HUES64 (cell line): ENCODE results near the gene FBRSL1.

Source experiments
- H3K27ac ChIP-seq: 2 replicates; pipeline ENCODE4 v1.7.0; 2013; ENCODE audit warnings: low read depth, low read length, inconsistent platforms
- H3K27me3 ChIP-seq: 2 replicates; pipeline ENCODE4 v1.6.1; 2013; ENCODE audit warnings: mild to moderate bottlenecking, low read length; ENCODE audit not compliant: insufficient read depth
- H3K36me3 ChIP-seq: 2 replicates; pipeline ENCODE4 v1.6.1; 2013; ENCODE audit warnings: mild to moderate bottlenecking, low read length; ENCODE audit not compliant: insufficient read depth
- H3K4me1 ChIP-seq: 2 replicates; pipeline ENCODE4 v1.6.1; 2013; ENCODE audit warnings: mild to moderate bottlenecking, low read length, moderate library complexity; ENCODE audit not compliant: insufficient read depth
- H3K4me3 ChIP-seq: 2 replicates; pipeline ENCODE4 v1.5.1; 2013; ENCODE audit warnings: mild to moderate bottlenecking, low read length, moderate library complexity
- H3K9ac ChIP-seq: 2 replicates; pipeline ENCODE4 v1.6.1; 2013; ENCODE audit warnings: mild to moderate bottlenecking, low read depth, low read length
- H3K9me3 ChIP-seq: 2 replicates; pipeline ENCODE4 v1.6.1; 2013; ENCODE audit warnings: low read depth, low read length; ENCODE audit not compliant: insufficient read depth
- WGBS: fragments of 150-250, 120-280 bp; methylation state at CpG from one replicate; pipeline ENCODE4 v1.1.7; 2013; ENCODE audit warnings: missing lambda C conversion rate; 5-methylcytosine and 5-hydroxymethylcytosine counted together

Gene FBRSL1

DNA sequence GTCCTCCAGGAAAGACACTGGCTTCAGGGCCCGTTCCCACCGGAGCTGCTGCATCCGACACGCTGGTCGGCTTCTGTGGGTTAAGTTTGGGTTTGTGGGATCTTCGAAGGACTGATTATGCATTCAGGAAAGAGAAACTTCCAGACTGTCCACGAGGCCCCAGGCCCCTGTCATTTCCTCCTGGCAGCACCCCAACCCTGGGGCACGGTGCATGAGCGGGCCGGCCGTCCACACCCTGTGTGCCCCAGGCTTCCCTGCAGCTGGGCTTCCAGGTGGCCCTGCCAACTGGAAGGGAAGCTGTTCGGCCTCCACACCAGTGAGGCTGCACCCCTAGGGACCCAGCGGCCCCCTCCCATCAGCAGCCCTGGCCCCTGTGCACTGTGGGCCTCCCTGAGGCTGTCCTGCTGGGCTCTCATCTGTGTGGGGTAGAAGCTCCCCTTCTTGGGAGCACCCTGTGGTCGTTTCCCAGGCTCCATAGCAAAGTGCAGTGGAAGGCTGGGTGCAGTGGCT is 9.3 kb upstream of the FBRSL1 start:
- Histone ChIP-seq H3K27ac (no peak overlapping the region), H3K4me1 (no peaks in the 10 kb centered on the region), H3K27me3 (peaks cover 66% of the 10 kb centered on the region), H3K9me3 (no peaks in the 10 kb centered on the region), H3K4me3 (no peak overlapping the region), H3K9ac (no peak overlapping the region), H3K36me3 (no peaks in the 10 kb centered on the region)
- WGBS, result 83% methylated on average over 14 of the region's 14 CpGs

DNA sequence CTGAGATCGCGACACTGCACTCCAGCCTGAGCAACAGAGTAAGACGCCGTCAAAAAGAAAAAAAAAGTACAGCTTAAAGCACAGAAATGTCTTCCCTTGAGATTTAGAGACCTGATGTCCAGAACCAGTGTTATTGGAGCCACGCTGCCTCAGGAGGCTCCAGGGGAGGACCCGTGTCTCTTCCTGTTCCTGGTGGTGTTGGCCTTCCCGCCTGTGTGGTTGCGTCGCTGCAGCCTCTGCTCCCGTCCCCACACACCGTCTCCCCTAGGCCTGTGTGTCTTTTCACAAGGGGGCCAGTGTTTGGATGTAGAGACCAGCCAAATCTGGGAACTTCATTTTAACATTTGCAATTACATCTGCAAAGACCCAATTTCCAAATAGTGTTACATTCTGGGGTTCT is 8.6 kb upstream of the FBRSL1 start:
- H3K27me3 ChIP-seq, result peaks cover 73% of the 10 kb centered on the region
- no peaks in the 10 kb centered on the region for H3K36me3 ChIP-seq
- H3K9me3 ChIP-seq, result no peaks in the 10 kb centered on the region
- 90% methylated on average over 11 of the region's 11 CpGs for WGBS
- H3K4me3 ChIP-seq, result no peak overlapping the region
- H3K9ac ChIP-seq, result no peak overlapping the region
- no peak overlapping the region for H3K27ac ChIP-seq
- no peaks in the 10 kb centered on the region for H3K4me1 ChIP-seq

DNA sequence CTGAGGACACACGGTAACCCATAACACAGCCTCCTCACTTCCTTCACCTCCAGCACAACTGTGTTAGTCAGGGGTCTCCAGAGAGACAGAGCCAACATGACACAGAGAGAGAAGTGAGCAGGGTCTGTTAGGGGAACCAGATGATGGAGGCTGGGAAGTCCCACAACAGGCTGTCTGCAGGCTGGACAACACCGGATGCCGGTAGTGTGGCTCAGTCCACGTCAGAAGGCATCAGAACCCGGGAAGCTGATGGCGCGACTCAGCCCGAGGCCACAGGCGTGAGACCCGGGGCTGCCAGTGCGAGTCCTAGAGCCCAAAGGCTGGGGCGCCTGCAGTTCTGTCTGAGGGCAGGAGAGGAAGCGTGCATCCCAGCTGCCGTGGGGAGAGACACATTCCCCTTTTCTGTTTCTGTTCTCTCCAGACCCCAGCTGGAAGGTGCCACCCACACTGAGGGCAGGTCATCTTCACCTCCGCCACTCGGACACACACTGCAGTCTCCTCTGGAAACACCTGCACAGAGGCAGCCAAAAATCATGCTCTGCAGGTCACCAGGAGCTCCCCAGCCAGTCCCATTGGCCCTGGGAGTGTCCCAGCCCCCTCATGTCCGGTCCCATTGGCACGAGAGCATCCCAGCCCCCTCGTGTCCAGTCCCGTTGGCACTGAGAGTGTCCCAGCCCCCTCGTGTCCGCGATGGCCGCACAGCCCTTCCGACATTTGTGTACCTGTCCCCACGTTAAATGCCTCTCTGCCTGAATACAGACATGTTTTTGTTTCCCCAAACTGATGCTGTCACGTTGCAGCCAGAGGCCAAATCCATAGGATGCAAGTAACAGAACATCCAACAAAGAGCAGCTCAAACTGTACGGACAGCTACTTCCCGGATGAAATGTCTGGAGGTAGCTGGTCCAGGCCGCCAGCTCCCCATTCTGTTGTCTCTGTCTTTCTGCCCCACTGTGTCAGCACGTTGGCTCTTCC is 7.9 kb upstream of the FBRSL1 start:
- no peak overlapping the region for H3K27ac ChIP-seq
- WGBS, result 82% methylated on average over 31 of the region's 31 CpGs
- H3K27me3 ChIP-seq, result peaks cover 79% of the 10 kb centered on the region
- no peak overlapping the region for H3K9ac ChIP-seq
- no peaks in the 10 kb centered on the region for H3K36me3 ChIP-seq
- no peak overlapping the region for H3K4me3 ChIP-seq
- H3K4me1 ChIP-seq, result no peaks in the 10 kb centered on the region
- H3K9me3 ChIP-seq, result no peaks in the 10 kb centered on the region

DNA sequence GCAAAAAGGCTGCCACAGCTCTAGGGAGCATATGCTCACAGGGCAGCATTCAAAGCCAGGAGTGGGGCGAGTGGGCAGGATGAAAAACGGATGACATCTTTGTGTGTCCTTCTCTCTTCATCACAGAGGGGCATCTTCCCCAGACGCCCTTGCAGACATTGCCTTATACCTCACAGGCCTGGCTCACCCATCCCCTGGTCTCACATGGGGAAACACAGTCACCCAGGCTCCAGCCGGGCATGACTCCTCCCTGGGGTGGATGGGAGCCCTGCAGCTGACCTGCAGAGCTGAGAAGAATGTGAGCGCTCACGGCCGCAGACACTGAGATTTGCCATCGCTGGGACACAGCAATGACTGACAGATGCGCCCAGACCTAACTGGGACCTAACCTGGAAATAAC is 7.2 kb upstream of the FBRSL1 start:
- Histone ChIP-seq H3K9me3 (no peaks in the 10 kb centered on the region), H3K36me3 (no peaks in the 10 kb centered on the region), H3K9ac (no peak overlapping the region), H3K4me3 (no peak overlapping the region), H3K4me1 (no peaks in the 10 kb centered on the region), H3K27me3 (peaks cover 84% of the 10 kb centered on the region), H3K27ac (no peak overlapping the region)
- 86% methylated on average over 9 of the region's 9 CpGs for WGBS

DNA sequence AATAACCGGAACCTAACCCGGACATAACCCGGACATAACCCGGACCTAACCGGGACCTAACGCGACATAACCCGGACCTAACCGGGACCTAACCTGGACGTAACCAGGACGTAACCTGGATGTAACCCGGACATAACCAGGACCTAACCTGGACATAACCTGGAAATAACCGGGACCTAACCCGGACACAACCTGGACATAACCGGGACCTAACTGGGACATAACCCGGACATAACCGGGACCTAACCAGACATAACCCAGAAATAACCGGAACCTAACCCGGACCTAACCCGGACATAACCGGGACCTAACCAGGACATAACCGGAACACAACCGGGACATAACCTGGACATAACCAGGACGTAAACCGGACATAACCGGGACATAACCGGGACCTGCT is 6.7 kb upstream of the FBRSL1 start:
- Histone ChIP-seq H3K27me3 (peaks cover 85% of the 10 kb centered on the region), H3K36me3 (no peaks in the 10 kb centered on the region)
- WGBS, result 95% methylated on average over 27 of the region's 27 CpGs

DNA sequence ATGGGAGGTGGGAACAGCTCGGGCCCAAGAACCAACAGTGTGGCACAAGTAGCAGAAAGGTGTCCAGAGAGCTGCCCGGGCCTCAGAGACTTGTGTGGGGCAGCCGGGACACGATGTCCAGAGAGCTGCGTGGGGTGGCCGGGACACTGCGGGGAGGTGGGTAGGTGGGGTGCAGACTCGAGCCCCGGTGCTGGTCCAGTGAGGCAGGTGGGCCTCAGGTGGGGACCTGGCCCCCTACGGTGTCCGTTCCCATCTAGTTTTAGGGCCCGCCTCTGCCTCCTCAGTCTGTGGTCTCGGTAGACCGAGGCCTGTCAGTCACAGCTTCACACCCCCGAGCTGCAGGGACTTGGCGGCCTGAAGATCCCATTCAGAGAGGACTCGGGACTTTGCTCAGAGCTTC is 6.3 kb upstream of the FBRSL1 start:
- 94% methylated on average over 17 of the region's 17 CpGs for WGBS
- Histone ChIP-seq H3K9me3 (no peaks in the 10 kb centered on the region), H3K27me3 (peaks cover 89% of the 10 kb centered on the region), H3K4me1 (0 out of 2 replicates have a peak, but pooled peaks cover 3% of the 10 kb centered on the region), H3K9ac (no peak overlapping the region), H3K4me3 (no peak overlapping the region), H3K36me3 (no peaks in the 10 kb centered on the region), H3K27ac (no peak overlapping the region)

More for the DNA sequence above, 6.7 kb upstream of the FBRSL1 start:
- Histone ChIP-seq H3K9me3 (no peaks in the 10 kb centered on the region), H3K9ac (no peak overlapping the region), H3K27ac (no peak overlapping the region), H3K4me1 (0 out of 2 replicates have a peak, but pooled peaks cover under 1% of the 10 kb centered on the region), H3K4me3 (no peak overlapping the region)

DNA sequence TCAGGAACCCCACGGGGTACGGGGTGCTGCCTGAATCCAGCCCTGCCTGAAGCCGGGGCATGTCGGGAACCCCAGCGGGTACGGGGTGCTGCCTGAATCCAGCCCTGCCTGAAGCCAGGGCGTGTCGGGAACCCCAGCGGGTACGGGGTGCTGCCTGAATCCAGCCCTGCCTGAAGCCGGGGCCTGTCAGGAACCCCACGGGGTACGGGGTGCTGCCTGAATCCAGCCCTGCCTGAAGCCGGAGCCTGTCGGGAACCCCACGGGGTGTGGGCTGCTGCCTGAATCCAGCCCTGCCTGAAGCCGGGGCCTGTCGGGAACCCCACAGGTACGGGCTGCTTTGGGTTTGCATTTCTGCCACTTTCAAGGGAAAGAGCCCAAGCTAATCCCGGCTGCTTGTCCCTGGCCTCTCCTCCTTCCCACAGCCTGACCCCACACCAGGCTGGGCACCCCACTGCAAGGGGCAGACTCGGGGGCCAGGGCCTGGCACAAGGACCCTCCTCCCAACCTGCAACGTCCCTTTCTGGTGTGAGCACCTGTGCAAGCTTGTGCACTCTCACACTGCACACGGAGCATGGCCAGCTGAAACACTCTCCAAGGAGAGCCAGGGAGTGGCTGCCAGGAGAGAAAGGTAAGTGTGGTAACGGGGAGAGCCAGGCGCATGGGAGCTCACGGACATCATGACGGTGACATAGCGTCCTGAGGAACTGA is 5.6 kb upstream of the FBRSL1 start:
- Histone ChIP-seq H3K36me3 (no peaks in the 10 kb centered on the region), H3K9me3 (no peaks in the 10 kb centered on the region), H3K27ac (no peak overlapping the region), H3K4me3 (no peak overlapping the region), H3K4me1 (0 out of 2 replicates have a peak, but pooled peaks cover 3% of the 10 kb centered on the region), H3K27me3 (peaks cover 93% of the 10 kb centered on the region), H3K9ac (no peak overlapping the region)
- 89% methylated on average over 28 of the region's 28 CpGs for WGBS

DNA sequence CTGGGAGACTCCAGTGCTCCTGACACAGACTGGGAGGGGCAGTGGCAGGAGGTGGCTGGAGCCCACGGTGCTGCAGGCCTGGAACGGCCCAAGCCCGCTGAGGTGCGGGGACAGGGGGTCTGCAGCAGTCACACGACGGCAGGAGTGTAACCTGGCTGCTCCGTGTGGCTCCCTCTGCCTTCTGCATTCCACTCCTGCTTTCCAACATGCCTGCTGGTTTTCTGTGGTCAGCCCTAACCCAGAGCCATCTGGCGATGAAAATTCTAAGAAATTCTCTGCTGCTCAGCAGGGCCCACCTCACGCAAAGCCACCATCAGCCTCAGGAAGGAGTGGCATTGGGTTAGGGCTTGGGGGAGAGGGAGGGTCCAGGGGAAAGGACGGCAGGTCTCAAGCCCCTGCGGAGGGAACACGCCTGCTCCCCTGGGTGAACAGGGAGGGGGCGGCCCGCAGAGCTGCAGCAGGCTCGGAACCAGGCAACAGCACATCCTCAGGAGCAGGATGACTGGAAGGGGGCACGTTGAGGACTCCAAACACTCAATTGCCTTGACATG is 5.0 kb upstream of the FBRSL1 start:
- H3K27me3 ChIP-seq, result peaks cover 90% of the 10 kb centered on the region
- H3K36me3 ChIP-seq, result no peaks in the 10 kb centered on the region
- H3K4me3 ChIP-seq, result no peak overlapping the region
- no peak overlapping the region for H3K27ac ChIP-seq
- no peak overlapping the region for H3K9ac ChIP-seq
- no peaks in the 10 kb centered on the region for H3K9me3 ChIP-seq
- H3K4me1 ChIP-seq, result 0 out of 2 replicates have a peak, but pooled peaks cover 3% of the 10 kb centered on the region
- 73% methylated on average over 16 of the region's 16 CpGs for WGBS

DNA sequence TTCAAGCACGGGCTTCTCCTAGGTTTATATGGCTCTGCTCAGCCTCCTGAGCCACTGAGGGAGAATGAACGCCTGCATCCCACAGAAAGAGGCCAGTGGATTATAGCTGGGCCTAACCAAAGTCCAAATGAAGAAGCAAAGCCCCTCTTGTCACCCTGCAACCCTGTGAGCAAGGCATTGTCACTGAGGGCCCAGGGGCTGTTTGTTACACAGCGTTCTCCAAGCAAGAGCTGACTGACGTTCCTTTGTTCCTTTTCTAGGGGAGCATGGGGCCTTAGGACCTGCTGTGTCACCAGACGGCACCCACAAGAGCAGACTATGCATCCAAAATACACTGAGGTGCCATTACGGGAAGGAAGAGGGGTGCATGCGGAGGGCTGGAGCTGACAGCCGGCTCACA is 4.3 kb upstream of the FBRSL1 start:
- H3K4me3 ChIP-seq, result no peak overlapping the region
- no peaks in the 10 kb centered on the region for H3K36me3 ChIP-seq
- 76% methylated on average over 8 of the region's 8 CpGs for WGBS
- 0 out of 2 replicates have a peak, but pooled peaks cover 3% of the 10 kb centered on the region for H3K4me1 ChIP-seq
- no peak overlapping the region for H3K27ac ChIP-seq
- H3K9ac ChIP-seq, result no peak overlapping the region
- no peaks in the 10 kb centered on the region for H3K9me3 ChIP-seq
- peaks cover 83% of the 10 kb centered on the region for H3K27me3 ChIP-seq

DNA sequence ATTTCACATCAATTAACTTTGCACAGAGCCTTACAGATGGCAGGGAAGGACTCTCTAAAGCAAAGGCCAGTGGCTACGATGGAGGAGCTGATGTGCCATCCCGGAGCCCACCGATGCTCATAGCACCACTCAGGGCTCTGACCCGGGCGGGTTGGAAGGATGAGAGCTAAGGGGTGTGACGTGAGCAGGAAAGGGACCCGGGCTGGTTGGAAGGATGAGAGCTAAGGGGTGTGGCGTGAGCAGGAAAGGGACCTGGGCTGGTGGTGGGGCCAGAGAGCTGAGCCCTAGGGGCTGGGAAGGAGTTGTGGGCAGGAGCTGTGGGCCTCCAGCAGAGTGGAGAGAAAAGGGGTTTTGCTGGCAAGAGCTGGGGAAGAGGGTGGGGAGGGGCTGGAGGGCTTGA is 3.8 kb upstream of the FBRSL1 start:
- 61% methylated on average over 8 of the region's 8 CpGs for WGBS
- H3K36me3 ChIP-seq, result no peaks in the 10 kb centered on the region
- no peak overlapping the region for H3K4me3 ChIP-seq
- H3K27ac ChIP-seq, result no peak overlapping the region
- no peaks in the 10 kb centered on the region for H3K9me3 ChIP-seq
- H3K4me1 ChIP-seq, result peaks cover 7% of the 10 kb centered on the region; the same call in 1 of the 2 replicates
- H3K9ac ChIP-seq, result no peak overlapping the region
- peaks cover 84% of the 10 kb centered on the region for H3K27me3 ChIP-seq

DNA sequence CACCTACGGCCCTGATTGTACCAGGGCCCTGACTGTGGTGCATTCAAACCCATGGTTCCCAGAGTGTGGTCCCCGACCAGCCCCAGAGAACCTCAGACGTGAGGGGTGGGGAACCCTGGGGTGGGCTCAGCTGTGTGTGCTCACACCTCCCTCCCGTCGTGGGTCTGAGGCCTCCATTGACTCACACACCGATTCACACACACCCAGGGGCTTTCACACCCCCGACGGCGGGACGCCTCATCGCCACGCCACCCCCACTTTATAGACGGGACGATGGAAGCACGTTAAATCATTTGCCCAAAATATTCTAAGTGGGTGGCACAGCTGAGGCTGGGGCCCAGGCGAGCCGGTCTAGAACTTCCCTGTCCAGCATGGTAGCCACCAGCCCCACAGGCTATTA is 3.4 kb upstream of the FBRSL1 start:
- 84% methylated on average over 17 of the region's 17 CpGs for WGBS
- Histone ChIP-seq H3K36me3 (no peaks in the 10 kb centered on the region), H3K4me3 (no peak overlapping the region), H3K27ac (no peak overlapping the region), H3K9me3 (no peaks in the 10 kb centered on the region), H3K4me1 (peaks cover 8% of the 10 kb centered on the region; the same call in 1 of the 2 replicates), H3K9ac (no peak overlapping the region), H3K27me3 (peaks cover 82% of the 10 kb centered on the region)
